Measurements from ENCODE around the gene DPY19L3.

DPY19L3 gene

GRCh38 chr19:32396046-32396652, 9.4 kb upstream of the DPY19L3 start:
- Histone ChIP-seq H3K36me3 (no peaks in the 10 kb centered on the region), H3K4me3 (no peak overlapping the region), H3K27ac (no peak overlapping the region), H3K27me3 (no peaks in the 10 kb centered on the region), H3K4me1 (no peaks in the 10 kb centered on the region), H3K9me3 (no peaks in the 10 kb centered on the region)
- no peak for TF ChIP-seq CTCF (IDR thresholded peaks at IDR 0.05)
- no peak for DNase-seq
- intact Hi-C loops (cut with DNase I; ENCODE audit: low total_unique reads), result no loop called here

GRCh38 chr19:32397671-32398101, 7.9 kb upstream of the DPY19L3 start:
- Histone ChIP-seq H3K4me1 (no peaks in the 10 kb centered on the region), H3K27me3 (no peaks in the 10 kb centered on the region), H3K9me3 (no peaks in the 10 kb centered on the region), H3K36me3 (no peaks in the 10 kb centered on the region), H3K27ac (no peak overlapping the region), H3K4me3 (no peak overlapping the region)
- no peak for DNase-seq
- no peak for TF ChIP-seq CTCF (IDR thresholded peaks at IDR 0.05)
- intact Hi-C loops (cut with DNase I; ENCODE audit: low total_unique reads), result no loop called here

GRCh38 chr19:32401992-32402391, 3.6 kb upstream of the DPY19L3 start:
- H3K4me3 ChIP-seq, result no peak overlapping the region
- no peaks in the 10 kb centered on the region for H3K9me3 ChIP-seq
- TF ChIP-seq CTCF (IDR thresholded peaks at IDR 0.05), result no peak
- no peak overlapping the region for H3K27ac ChIP-seq
- intact Hi-C loops (cut with DNase I; ENCODE audit: low total_unique reads), result loop anchor here (10.0 kb wide), 1 partner anchor 183 kb away; the partner anchor contains the start of gene PDCD5
- H3K36me3 ChIP-seq, result no peaks in the 10 kb centered on the region
- peaks cover 0 to 17% (median 10%) of the 10 kb centered on the region in 4 donors for H3K4me1 ChIP-seq
- H3K27me3 ChIP-seq, result no peaks in the 10 kb centered on the region
- DNase-seq, result no peak

GRCh38 chr19:32403291-32403995, 2.1 kb upstream of the DPY19L3 start:
- Histone ChIP-seq H3K4me3 (no peak overlapping the region), H3K36me3 (no peaks in the 10 kb centered on the region), H3K9me3 (no peaks in the 10 kb centered on the region), H3K27ac (no peak overlapping the region), H3K27me3 (no peaks in the 10 kb centered on the region), H3K4me1 (peaks cover 0 to 20% (median 12%) of the 10 kb centered on the region in 4 donors)
- DNase-seq, result no peak
- intact Hi-C loops (cut with DNase I; ENCODE audit: low total_unique reads), result loop anchor here (10.0 kb wide), 1 partner anchor 181 kb away; the partner anchor contains the start of gene PDCD5
- no peak for TF ChIP-seq CTCF (IDR thresholded peaks at IDR 0.05)

- no peak for TF ChIP-seq CTCF (IDR thresholded peaks at IDR 0.05)
- intact Hi-C loops (cut with DNase I; ENCODE audit: low total_unique reads), result loop anchor here (2.0 to 10.0 kb wide), 2 partner anchors 180 to 270 kb away; partner anchors contain the start of genes ANKRD27, PDCD5 and RGS9BP
- no peaks in the 10 kb centered on the region for H3K9me3 ChIP-seq
- peaks cover 0 to 7% (median 6%) of the 10 kb centered on the region in 3 donors for H3K36me3 ChIP-seq
- peaks cover 0 to 20% (median 12%) of the 10 kb centered on the region in 4 donors for H3K4me1 ChIP-seq
- H3K4me3 ChIP-seq, result peak overlapping the region; percentile 93 to 97
- no peaks in the 10 kb centered on the region for H3K27me3 ChIP-seq
- no peak for DNase-seq
- peak overlapping the region; percentile 100 for H3K27ac ChIP-seq
Measured at GRCh38 chr19:32404213-32404932, 1.2 kb upstream of the DPY19L3 start.

Data from tibial artery (tissue), 4 donors.